C4-2B (cell line): ENCODE data around the gene ZNF853.

Experiments
- CTCF ChIP-seq: fragments of 450-650 bp; conservative IDR thresholded peaks from 2 replicates; pipeline ENCODE4 v1.5.1; 2017; ENCODE audit warnings: mild to moderate bottlenecking
- ZFX ChIP-seq: fragments of 450-650 bp; IDR thresholded peaks from 2 replicates; pipeline ENCODE4 v1.6.1; 2017

GRCh38 chr7:6643915-6644625, 28.7 kb downstream of the ZNF853 start:
- TF ChIP-seq CTCF (no peak), ZFX (no peak)
